Left lung (tissue), 10 donors: Measurements from ENCODE around the gene RNASEH2B. TPM values are rescaled to one million over a fixed set of nuclear protein-coding genes. Genes with fewer than 3 reads are reported as not detected.

Experiments used
- ATAC-seq: fragments of 200-7000 bp; cut with Tn5 transposase; one replicate; pipeline ENCODE4 v1.9.1; 2020; ENCODE audit warnings: moderate library complexity
- DNase-seq, 4 donors: peaks; one replicate each; pipeline ENCODE4 v3.0.0-alpha.2; 2013 to 2020
- H3K27ac ChIP-seq, 2 donors: fragments of 200-600 bp; sonication (generic) in 1 of 2; one replicate each; pipeline versions ENCODE4 v1.5.0 to v1.8.0; 2020 to 2021
- H3K27me3 ChIP-seq, 2 donors: fragments of 200-600 bp; sonication (generic) in 1 of 2; one replicate each; pipeline versions ENCODE4 v1.5.0 to v1.8.0; 2020 to 2021
- H3K36me3 ChIP-seq, 2 donors: fragments of 200-600 bp; sonication (generic) in 1 of 2; one replicate each; pipeline versions ENCODE4 v1.5.0 to v1.8.0; 2020 to 2021
- H3K4me1 ChIP-seq, 2 donors: fragments of 200-600 bp; one replicate each; pipeline ENCODE4 v1.8.0; 2021
- H3K4me3 ChIP-seq, 2 donors: fragments of 200-600 bp; sonication (generic) in 1 of 2; one replicate each; pipeline versions ENCODE4 v1.5.0 to v1.8.0; 2020 to 2021; ENCODE audit warnings: mild to moderate bottlenecking in 1 of 2
- H3K9me3 ChIP-seq, 2 donors: fragments of 200-600 bp; sonication (generic) in 1 of 2; one replicate each; pipeline versions ENCODE4 v1.5.0 to v1.8.0; 2020 to 2021
- CTCF ChIP-seq, 2 donors: fragments of 200-600 bp; sonication (generic) in 1 of 2; IDR thresholded peaks; one replicate each; pipeline versions ENCODE4 v1.5.0 to v1.8.0; 2021; ENCODE audit warnings: antibody characterized with exemption in 2 of 2
- intact Hi-C, 2 donors: fragments of 100-400 bp; cut with DNase I; formaldehyde crosslinking; loops; one replicate each; pipeline versions ENCODE4 v1.11.2 to v1.14.2; 2022
- polyA plus RNA-seq, 6 donors: library from polyadenylated mRNA; unstranded; fragments of 120-200 nt; gene quantifications; one replicate each; pipeline ENCODE4 v1.2.1, GENCODE V29; 2013; ENCODE audit not compliant: insufficient read length in 6 of 6
- total RNA-seq, 2 donors: library from RNA; stranded (reverse); fragmentation: NEBNext Ultra II Directional; extraction: Animal tissue kit (Norgen Biotek cat#: 25700); gene quantifications; one replicate each; pipeline ENCODE4 v1.2.1, GENCODE V29; 2021
- donor health status: DM: no; HTN: yes; CAD: no.
- donor health status: DM: no; HTN: no; CAD: no.

Gene RNASEH2B
- total and polyA plus RNA-seq, 8 donors, result 39.6 to 73.3 (median 63.5) TPM

GRCh38 chr13:50940509-50940908, 30.9 kb downstream of the RNASEH2B start:
- DNase-seq, result no peak
- no peaks in the 10 kb centered on the region for H3K27me3 ChIP-seq
- TF ChIP-seq CTCF (IDR thresholded peaks at IDR 0.05), result no peak
- intact Hi-C loops, result no loop called here
- peaks cover 0 to 9% of the 10 kb centered on the region in 2 donors for H3K4me1 ChIP-seq
- H3K27ac ChIP-seq, result no peak overlapping the region
- H3K4me3 ChIP-seq, result no peak overlapping the region
- no peaks in the 10 kb centered on the region for H3K9me3 ChIP-seq
- peaks cover 0 to 34% of the 10 kb centered on the region in 2 donors for H3K36me3 ChIP-seq
- ATAC-seq, result no peak

- no peak for ATAC-seq
- H3K4me1 ChIP-seq, result peaks cover 0 to 6% of the 10 kb centered on the region in 2 donors
- H3K27ac ChIP-seq, result no peak overlapping the region
- intact Hi-C loops, result no loop called here
- DNase-seq, result no peak
- H3K27me3 ChIP-seq, result no peaks in the 10 kb centered on the region
- H3K9me3 ChIP-seq, result no peaks in the 10 kb centered on the region
- peaks cover 0 to 38% of the 10 kb centered on the region in 2 donors for H3K36me3 ChIP-seq
- no peak overlapping the region for H3K4me3 ChIP-seq
- TF ChIP-seq CTCF (IDR thresholded peaks at IDR 0.05), result no peak
Measured at GRCh38 chr13:50941146-50941545, 31.6 kb downstream of the RNASEH2B start.

GRCh38 chr13:50942630-50943311, 33.2 kb downstream of the RNASEH2B start:
- H3K27me3 ChIP-seq, result no peaks in the 10 kb centered on the region
- TF ChIP-seq CTCF (IDR thresholded peaks at IDR 0.05), result no peak
- no peak overlapping the region for H3K4me3 ChIP-seq
- H3K36me3 ChIP-seq, result peaks cover 0 to 34% of the 10 kb centered on the region in 2 donors
- no peak for ATAC-seq
- H3K4me1 ChIP-seq, result no peaks in the 10 kb centered on the region
- no peak overlapping the region for H3K27ac ChIP-seq
- no peak for DNase-seq
- intact Hi-C loops, result no loop called here
- H3K9me3 ChIP-seq, result no peaks in the 10 kb centered on the region

GRCh38 chr13:50945669-50946068, 36.1 kb downstream of the RNASEH2B start:
- no peak overlapping the region for H3K4me3 ChIP-seq
- intact Hi-C loops, result no loop called here
- peaks cover 0 to 47% of the 10 kb centered on the region in 2 donors for H3K36me3 ChIP-seq
- no peak for DNase-seq
- peak; percentile 35 for ATAC-seq
- no peak overlapping the region for H3K27ac ChIP-seq
- no peaks in the 10 kb centered on the region for H3K4me1 ChIP-seq
- TF ChIP-seq CTCF (IDR thresholded peaks at IDR 0.05), result no peak
- H3K27me3 ChIP-seq, result no peaks in the 10 kb centered on the region
- H3K9me3 ChIP-seq, result no peaks in the 10 kb centered on the region

DNA sequence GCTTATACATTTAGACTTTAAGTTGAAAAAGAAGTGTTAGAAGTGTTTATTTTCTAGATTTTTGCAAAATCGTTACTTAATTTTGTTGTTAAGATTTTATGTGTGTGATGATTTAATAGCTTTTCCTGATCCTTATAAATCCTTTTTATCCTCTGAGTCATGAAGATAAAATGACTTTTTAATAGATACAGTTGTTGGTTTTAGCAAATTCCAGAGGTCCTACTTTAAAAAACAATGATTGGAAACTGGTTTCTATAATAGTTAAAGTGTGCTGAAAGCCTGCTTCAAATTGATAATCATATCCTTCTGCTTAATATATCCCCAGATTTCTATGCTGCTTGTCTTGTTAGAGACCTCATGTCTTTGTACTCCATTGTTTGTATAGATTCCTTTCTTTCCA, 39.0 kb downstream of the RNASEH2B start:
- TF ChIP-seq CTCF (IDR thresholded peaks at IDR 0.05), result no peak
- Histone ChIP-seq H3K27ac (no peak overlapping the region), H3K27me3 (no peaks in the 10 kb centered on the region), H3K36me3 (peaks cover 0 to 56% of the 10 kb centered on the region in 2 donors), H3K9me3 (no peaks in the 10 kb centered on the region), H3K4me1 (no peaks in the 10 kb centered on the region), H3K4me3 (no peak overlapping the region)
- DNase-seq, result no peak
- intact Hi-C loops, result no loop called here
- ATAC-seq, result no peak
